ENCODE measurements around the gene MOGAT3.

GRCh38 chr7:101151908-101152651, 48.8 kb downstream of the MOGAT3 start:
- no peak for TF ChIP-seq CTCF (IDR thresholded peaks at IDR 0.05; ENCODE audit: poor library complexity)
- TF ChIP-seq EZH2 (IDR thresholded peaks at IDR 0.05; ENCODE audit: borderline replicate concordance), result no peak
